GM21723 (cell line): ENCODE results near the gene KCNE5.
"Not testable (repeated sequence)": the region's sequence is repeated elsewhere in the genome, so short reads cannot be mapped to it uniquely, and the experiment has no call there.

ENCODE experiments used
- ATAC-seq: cut with Tn5 transposase; IDR thresholded peaks from one replicate; pipeline ENCODE4 v1.9.1; 2021; ENCODE audit warnings: mild to moderate bottlenecking, moderate library complexity; ENCODE audit not compliant: unreplicated experiment

KCNE5 gene, protein sequence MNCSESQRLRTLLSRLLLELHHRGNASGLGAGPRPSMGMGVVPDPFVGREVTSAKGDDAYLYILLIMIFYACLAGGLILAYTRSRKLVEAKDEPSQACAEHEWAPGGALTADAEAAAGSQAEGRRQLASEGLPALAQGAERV

DNA sequence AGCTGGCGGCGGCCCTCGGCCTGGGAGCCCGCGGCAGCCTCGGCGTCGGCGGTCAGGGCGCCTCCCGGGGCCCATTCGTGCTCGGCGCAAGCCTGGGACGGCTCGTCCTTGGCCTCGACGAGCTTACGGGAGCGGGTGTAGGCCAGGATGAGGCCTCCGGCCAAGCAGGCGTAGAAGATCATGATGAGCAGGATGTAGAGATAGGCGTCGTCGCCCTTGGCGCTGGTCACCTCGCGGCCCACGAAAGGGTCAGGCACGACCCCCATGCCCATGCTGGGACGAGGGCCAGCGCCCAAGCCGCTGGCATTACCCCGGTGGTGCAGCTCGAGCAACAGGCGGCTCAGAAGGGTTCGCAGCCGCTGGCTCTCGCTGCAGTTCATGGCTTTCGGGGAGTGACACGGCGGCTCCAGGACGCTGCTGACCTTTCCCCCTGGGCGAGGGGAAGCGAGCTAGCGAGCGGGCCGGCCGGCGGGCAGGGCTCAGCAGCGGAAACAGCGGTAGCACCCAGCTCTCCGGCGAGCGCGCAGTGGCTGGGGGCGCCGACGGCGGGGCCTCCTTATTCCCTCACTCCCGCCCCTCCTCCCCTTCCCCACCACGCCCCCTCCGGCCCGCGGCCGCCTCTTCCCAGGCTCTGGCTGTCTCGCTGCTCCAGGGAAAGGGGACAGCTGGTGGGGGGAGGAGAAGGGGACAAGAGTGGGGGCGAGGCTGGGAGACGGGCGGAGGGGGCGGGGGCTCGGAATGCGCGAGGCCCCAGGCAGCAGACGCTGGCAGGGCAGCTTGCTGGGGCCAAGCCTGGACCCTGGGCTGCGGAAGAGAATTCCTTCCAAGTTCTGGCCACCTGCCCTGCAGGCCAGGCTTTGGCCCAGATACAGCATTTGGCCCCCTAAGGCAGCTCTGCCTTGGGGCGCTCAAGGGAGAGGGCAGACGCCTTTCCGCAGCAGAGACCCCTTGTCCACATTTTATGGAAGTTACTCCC lies at the start of gene KCNE5:
Gene KCNE5 (minus strand): TSS at position 532 of the 976 bp plus-strand sequence. CDS start 152 bp downstream, at position 380.
- ATAC-seq, result no peak

DNA sequence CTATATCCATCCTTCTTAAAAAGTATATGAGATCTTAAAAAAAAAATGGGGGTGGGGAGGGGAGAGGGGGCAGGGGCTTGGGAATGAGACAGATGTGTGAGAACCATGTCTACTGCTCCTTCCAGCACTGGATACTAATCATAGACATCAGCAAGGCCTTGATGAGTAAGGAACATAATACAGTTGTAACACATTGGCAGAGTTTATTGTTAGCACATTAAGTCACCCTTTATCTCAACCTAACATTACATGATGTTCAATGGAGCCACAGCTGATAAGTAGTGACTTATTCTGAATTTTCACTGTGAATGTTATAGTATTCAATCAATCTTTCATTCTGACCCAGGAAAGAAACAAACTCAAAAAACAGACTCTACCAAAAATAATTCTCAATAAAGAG lies 47.3 kb upstream of the KCNE5 start:
- no peak for ATAC-seq

DNA sequence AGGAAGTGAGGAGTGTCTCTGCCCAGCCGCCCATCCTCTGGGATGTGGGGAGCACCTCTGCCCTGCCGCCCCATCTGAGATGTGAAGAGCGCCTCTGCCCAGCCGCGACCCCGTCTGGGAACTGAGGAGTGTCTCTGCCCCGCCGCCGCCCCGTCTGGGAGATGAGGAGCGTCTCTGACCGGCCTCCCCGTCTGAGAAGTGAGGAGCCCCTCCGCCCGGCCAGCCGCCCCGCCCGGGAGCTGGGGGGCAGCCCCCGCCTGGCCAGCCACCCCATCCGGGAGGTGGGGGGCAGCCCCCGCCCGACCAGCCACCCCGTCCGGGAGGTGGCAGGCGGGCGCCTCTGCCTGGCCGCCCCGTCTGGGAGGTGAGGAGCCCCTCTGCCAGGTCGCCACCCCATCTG lies 46.2 kb upstream of the KCNE5 start:
- not testable (repeated sequence) for ATAC-seq

DNA sequence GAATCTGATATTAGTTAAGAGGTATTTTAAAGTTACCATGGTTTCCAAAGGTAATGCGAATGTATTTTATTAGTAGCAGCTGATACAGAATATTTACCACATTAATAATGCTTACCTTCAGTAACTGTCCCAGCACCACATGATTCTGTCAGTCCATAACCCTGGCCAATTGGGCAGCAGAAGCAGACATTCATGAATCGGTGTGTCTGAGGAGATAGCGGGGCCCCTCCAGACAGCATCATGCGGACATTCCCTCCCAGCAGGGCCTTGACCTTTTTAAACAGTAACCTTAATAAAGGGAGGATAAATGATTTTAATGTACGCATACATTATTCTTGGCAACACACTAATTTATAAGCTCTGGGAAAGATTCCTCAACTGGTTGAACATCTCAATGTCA lies 43.0 kb upstream of the KCNE5 start:
- no peak for ATAC-seq

DNA sequence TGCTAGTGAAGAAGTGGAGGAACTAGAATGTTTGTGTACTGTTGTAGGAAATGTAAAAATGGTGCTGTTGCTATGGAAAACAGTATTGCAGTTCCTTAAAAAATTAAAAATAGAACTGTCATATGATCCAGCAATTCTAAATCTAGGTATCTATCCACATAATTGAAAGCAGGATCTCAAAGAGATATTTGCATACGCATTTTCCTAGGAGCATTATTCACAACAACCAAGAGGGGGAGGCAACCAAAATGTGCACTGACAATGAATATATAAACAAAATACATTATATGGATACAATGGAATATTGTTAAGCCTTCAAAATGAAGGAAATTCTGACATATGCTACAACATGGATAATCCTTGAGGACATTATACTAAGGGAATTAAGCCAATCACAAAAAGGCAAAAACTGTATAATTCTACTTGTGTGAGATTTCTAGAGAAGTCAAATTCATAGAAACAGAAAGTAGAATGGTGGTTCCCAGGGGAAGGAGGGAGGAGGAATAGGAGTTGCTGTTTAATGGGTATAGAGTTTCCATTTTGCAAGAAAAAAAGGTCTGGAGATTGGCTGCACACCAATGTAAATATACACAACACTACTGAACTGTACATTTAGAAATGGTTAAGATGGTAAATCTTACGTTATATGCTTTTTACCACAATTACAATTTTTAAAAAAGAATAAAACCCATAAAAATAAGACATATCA lies 35.6 kb upstream of the KCNE5 start:
- ATAC-seq, result no peak

DNA sequence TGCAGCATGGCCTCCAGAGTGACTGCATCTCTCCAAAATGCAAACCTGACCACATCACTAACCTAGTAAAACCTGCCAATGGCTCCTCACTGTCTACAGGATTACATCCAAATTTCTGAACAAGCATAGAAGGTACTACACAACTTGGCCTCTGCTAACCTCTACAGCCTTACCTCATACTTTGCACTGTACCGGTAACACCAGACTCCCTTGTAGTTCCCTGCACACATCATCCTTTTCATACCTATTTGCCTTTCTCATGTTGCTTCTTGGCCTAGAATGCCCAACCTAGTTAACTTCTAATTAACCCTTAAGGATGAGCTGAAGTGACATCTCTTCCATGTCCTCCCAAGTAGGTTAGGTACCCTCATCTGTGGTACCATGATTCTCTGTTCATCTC lies 33.4 kb upstream of the KCNE5 start:
- ATAC-seq, result no peak

DNA sequence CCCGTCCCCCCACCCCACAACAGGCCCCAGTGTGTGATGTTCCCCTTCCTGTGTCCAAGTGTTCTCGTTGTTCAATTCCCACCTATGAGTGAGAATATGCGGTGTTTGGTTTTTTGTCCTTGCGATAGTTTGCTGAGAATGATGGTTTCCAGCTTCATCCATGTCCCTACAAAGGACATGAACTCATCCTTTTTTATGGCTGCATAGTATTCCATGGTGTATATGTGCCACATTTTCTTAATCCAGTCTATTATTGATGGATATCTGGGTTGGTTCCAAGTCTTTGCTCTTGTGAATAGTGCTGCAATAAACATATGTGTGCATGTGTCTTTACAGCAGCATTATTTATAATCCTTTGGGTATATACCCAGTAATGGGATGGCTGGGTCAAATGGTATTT lies 32.4 kb upstream of the KCNE5 start:
- not testable (repeated sequence) for ATAC-seq

DNA sequence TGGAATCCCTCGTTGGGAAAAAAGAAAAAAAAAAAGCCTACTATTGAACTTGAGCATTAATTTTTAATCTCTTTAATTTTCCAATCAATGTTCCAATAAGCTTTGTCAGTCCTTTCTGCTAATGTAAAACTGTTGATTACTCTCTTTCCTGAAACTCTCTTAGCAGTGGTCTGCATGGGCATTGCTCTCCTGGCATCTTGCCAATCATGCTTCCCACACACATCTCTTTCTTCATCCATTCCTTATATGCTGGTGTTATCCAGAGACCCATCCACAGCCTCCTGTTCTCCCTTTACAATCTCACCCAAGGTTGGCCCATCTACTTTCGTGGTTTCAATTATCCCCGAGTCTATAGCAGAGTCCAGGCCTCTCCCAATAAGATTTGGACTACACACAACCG lies 31.8 kb upstream of the KCNE5 start:
- ATAC-seq, result no peak

DNA sequence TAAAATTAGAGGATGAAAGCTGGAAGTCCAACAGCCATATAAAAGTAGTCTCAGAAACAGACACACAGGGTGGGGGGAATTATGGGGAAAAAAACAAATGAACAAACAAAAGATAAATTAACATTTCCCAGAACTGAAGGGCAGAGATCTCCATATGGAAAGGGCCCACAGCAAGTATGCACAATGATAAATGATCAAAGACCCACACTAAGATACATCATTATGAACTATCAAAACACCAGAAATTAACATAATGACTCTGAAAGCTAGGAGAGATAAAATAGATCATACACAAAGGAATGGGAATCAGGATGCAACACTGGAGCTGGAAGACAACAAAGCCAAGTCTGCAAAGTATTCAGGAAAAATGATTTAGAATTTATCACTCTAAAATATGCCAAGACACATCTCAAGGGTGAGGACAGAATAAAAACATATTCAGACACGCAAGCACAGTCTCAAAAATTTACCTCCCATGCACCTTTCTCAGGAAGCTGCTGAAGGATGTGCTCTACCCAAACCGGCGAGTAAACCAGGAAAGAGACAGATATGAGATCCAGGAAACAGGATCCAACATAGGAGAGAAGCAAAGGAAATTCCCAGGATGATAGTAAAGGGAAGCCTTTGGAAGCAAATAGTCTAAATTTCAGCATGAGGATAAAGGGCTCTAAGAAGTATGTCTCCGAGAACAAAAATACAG lies 30.7 kb upstream of the KCNE5 start:
- no peak for ATAC-seq

DNA sequence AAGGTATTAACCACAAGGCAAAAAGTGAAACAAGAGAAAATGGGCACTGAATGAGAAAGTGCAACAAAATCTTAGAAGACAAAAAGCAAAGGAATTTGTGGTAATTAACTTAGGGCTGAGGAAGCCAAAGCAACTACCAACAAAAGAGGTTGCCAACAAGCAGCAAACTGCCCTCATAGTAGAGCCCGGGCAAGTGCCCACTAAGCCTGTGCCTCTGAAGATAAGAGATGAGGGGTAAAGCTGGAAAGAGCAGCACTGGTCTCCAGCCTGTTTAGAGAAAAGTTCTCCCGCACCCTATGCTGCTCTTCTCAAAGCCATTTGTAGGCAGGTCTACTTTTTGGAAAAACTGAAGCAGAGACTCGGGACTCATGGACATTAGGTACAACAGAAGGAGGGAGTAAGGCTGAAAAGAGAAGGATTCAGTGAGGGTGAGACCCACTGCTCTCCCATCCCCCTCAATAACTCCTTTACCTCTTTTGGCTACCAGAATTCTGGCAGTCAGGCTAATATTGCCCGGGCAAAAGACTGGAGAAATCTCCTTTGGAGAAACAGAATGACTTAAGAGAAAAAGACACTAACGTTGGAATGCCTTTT lies 29.6 kb upstream of the KCNE5 start:
- no peak for ATAC-seq

DNA sequence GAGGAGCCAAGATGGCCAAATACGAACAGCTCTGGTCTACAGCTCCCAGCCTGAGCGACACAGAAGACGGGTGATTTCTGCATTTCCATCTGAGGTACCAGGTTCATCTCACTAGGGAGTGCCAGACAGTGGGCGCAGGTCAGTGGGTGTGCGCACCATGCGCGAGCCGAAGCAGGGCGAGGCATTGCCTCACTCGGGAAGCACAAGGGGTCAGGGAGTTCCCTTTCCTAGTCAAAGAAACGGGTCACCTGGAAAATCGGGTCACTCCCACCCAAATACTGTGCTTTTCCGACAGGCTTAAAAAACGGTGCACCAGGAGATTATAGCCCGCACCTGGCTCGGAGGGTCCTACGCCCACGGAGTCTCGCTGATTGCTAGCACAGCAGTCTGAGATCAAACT lies 19.7 kb upstream of the KCNE5 start:
- ATAC-seq, result not testable (repeated sequence)

DNA sequence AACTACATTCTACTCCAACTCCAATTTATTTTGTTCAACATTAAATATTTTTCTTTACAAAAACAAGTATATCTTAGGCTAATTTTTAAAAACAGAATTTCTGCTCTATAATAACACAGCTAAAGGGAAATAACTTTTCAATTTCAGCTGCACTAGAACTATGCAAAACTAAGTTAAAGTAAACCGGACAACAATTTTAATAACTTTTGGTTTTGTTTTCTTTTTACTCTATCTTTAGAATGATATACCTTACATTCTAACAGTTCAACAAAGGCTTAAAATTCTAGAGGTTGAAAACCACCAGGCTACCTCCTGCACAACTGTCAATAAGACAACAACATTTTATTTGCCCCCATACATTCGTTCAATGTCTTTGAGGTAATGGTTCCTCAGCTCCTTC lies 18.7 kb upstream of the KCNE5 start:
- peak; percentile 63 for ATAC-seq

DNA sequence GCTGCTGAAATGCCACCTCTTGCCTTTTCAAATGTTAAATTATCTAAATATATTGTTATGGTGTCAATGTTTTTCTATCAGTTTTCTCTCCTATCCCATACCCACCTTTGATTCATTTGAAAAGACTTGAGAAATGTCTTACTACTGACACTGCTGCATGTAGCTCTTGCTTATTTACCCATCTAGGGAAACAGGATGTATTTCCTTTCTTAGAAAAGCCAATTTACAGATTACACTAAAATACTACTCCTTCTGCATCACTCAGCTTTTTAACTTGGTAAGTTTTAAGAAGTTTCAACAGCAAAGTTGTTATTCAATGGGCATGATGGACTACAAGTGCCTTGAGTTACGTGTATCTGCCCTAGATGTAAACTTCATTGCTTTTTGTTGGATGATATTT lies 13.2 kb upstream of the KCNE5 start:
- ATAC-seq, result no peak

DNA sequence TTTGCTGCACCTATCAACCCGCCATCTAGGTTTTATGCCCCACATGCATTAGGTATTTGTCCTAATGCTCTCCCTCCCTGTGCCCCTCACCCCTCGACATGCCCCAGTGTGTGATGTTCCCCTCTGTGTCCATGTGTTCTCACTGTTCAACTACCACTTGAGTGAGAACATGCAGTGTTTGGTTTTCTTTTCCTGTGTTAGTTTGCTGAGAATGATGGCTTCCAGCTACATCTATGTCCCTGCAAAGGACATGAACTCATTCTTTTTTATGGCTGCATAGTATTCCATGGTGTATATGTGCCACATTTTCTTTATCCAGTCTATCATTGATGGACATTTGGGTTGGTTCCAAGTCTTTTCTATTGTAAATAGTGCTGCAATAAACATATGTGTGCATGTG lies 12.5 kb upstream of the KCNE5 start:
- ATAC-seq, result not testable (repeated sequence)

DNA sequence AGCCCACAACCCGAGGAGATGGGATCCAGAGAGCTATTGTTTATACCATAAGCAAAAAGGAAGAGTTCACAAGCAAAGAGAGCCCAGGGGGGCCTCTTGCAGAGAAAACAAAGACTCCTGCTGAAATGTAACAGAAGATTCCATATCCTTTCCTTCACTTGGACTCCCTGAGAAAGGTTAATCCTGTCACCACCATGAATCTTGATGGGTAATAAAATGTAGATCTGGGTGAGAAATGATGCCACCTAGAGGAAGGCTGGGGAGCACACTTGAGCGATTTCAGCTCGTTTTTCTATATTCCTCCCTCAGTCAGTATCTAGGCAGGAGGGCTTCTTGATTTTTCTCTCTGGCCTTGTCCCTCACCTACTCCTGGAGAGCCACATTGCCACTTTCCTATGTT lies 10.2 kb upstream of the KCNE5 start:
- ATAC-seq, result peak; percentile 54

DNA sequence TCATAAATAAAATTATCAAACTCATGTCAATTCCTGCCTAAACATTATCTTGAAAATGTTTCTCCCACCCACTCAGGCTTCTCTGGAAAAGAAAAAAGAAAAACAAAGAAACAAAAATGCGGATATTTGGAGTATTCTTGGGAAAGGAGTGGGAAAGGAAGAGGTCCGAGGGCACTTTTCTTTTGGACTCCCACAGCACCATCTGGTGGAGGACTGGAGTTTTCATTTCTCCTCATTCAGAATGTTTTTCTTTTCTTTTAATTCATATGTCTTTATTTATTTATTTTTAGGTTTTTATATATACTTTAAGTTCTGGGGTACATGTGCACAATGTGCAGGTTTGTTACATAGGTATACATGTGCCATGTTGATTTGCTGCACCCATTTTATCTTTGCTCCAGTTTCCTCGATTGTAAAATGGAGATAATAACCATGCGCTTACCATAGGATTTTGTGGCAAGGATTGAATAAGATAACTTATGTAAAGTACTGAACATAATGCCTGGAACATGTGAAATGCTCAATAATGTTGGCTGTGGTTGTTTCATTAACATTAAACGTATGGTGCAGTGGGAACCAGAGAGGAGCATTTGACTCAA lies 8.0 kb upstream of the KCNE5 start:
- ATAC-seq, result no peak

DNA sequence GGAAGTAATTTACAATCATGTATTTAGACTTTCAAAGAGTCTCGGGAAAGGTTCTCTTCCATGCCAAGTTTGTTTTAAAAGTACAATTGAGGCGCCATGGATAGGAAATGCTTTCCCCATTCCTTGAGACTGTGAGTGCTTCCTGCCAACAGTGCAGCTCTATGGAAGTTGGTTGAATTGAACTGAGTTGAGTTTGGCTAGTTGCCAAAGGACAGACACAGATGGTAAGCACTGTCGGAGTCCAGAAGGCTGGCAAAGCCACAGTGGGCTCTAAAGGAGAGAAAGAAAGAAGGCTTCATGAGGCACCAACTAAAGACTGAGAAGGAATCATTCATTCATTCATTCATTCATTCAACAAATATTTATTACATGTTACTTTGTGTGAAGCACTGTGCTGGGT lies 4.3 kb upstream of the KCNE5 start:
- ATAC-seq, result no peak

DNA sequence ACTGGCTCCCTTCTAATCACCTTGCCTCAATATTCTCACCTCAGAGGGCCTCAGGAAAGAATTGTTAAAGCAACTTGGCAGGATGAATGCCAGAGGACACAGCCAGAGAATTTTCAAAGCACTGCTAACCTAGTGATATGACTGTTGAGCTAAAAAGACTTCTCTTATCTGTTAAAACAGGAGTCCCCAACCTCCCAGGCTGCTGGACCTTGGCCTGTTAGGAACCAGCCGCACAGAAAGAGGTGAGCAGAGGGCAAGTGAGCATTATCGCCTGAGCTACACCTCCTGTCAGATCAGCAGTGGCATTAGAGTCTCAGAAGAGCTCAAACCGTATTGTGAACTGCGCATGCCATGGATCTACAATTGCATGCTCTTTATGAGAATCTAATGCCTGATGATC lies 1.7 kb upstream of the KCNE5 start:
- ATAC-seq, result no peak

DNA sequence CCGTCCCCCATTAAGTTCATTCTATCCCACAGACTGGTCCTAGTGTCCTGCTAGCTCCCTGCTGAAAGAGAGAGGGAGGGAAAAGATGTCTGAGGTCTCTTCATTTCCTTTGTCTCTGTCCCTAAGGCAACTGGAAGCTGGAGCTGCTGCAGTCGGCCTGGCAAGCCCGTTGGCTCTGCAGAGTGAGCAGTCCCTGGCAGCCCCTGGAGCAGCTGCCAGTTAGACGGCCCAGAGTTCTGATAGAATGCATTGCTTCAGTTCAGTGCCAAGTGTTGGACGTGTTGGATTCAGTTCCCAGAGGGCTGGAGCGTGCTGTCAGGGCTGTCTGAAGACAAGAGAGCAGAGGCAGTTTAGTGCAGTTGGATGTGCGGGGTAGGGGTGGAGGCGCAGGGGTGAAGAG lies 975 bp downstream of the KCNE5 start:
- no peak for ATAC-seq

DNA sequence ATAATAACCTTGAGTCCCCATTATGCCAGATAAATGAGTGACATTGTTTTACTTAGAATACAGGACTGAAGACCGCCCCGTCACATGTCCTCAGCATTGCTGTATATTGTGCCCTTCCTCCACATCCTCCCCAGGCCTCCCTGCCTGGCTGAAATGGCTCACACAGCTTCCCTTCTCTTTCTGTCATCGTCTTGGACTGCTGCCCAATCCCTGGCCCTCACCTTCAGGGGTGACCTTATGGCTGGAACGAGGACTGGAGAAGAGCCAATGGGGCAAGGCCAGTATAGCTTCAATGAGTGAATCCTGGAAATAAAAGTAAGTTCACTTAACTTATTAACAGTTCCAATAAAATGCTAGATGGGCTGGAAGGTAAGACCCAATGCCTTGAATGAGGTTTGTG lies 2.7 kb downstream of the KCNE5 start:
- no peak for ATAC-seq
